PC-3 (cell line): ENCODE data around the gene HPS6. TPM values are rescaled to one million over a fixed set of nuclear protein-coding genes. Genes with fewer than 3 reads are reported as not detected.

ENCODE experiments used
- ATAC-seq: fragments of 200-7000 bp; cut with Tn5 transposase; 2 replicates; pipeline ENCODE4 v1.9.1; 2020; ENCODE audit warnings: mild to moderate bottlenecking, moderate library complexity
- BruUV-seq: library from RNA; stranded (reverse); fragments of 400-500 nt; replicated peaks from 2 replicates; lab custom pipeline; 2021; lab: Mats Ljungman, UMichigan
- CTCF ChIA-PET: fragments of 300-600 bp; sonication (Branson Sonifier 250); formaldehyde crosslinking; loops from one replicate; lab custom pipeline; 2022; ENCODE audit warnings: antibody characterized with exemption; lab: Charles Lee
- POLR2A ChIA-PET: fragments of 300-600 bp; sonication (Branson Sonifier 250); formaldehyde crosslinking; loops from one replicate; lab custom pipeline; 2022; ENCODE audit warnings: antibody characterized with exemption; ENCODE audit not compliant: unreplicated experiment; lab: Charles Lee
- DNase-seq: peaks from one replicate; pipeline ENCODE4 v3.0.0-alpha.2; 2015
- H2AFZ ChIP-seq: fragments of 300-600 bp; sonication (generic); 2 replicates; pipeline ENCODE4 v1.6.0; 2016; ENCODE audit warnings: antibody characterized with exemption, low read length
- H3F3A ChIP-seq: fragments of 300-600 bp; sonication (generic); one replicate; pipeline ENCODE4 v1.6.0; 2017; ENCODE audit warnings: antibody characterized with exemption, low read length, control low read depth, mild to moderate bottlenecking; ENCODE audit not compliant: unreplicated experiment
- H3K27ac ChIP-seq: fragments of 300-600 bp; sonication (generic); 2 replicates; pipeline ENCODE4 v1.5.1; 2016; ENCODE audit warnings: mild to moderate bottlenecking, low read length
- H3K27me3 ChIP-seq: fragments of 300-600 bp; sonication (generic); 2 replicates; pipeline ENCODE4 v1.6.1; 2016; ENCODE audit warnings: low read length, mixed read lengths
- H3K36me3 ChIP-seq: fragments of 300-600 bp; sonication (generic); 2 replicates; pipeline ENCODE4 v1.6.1; 2016; ENCODE audit warnings: low read depth, mixed run types, low read length, mixed read lengths
- H3K4me1 ChIP-seq: fragments of 300-600 bp; sonication (generic); 2 replicates; pipeline ENCODE4 v1.5.1; 2016; ENCODE audit warnings: low read length; ENCODE audit not compliant: insufficient read depth
- H3K4me2 ChIP-seq: fragments of 300-600 bp; sonication (generic); 2 replicates; pipeline ENCODE4 v1.6.0; 2016; ENCODE audit warnings: low read length
- H3K4me3 ChIP-seq: fragments of 300-600 bp; sonication (generic); 2 replicates; pipeline ENCODE4 v1.5.1; 2016; ENCODE audit warnings: mild to moderate bottlenecking, low read length, mixed read lengths
- H3K79me2 ChIP-seq: fragments of 300-600 bp; sonication (generic); 2 replicates; pipeline ENCODE4 v1.6.1; 2017; ENCODE audit warnings: low read length, mixed read lengths
- H3K9ac ChIP-seq: fragments of 300-600 bp; sonication (generic); 2 replicates; pipeline ENCODE4 v1.6.0; 2016; ENCODE audit warnings: mild to moderate bottlenecking, low read length
- H3K9me2 ChIP-seq: fragments of 300-600 bp; sonication (generic); replicated peaks from 2 replicates; pipeline ENCODE4 v1.6.1; 2016; ENCODE audit warnings: mixed run types, low read length, mixed read lengths
- H3K9me3 ChIP-seq: fragments of 300-600 bp; sonication (generic); 2 replicates; pipeline ENCODE4 v1.6.1; 2016; ENCODE audit warnings: low read length, mixed read lengths
- H4K20me1 ChIP-seq: fragments of 300-600 bp; sonication (generic); 2 replicates; pipeline ENCODE4 v1.6.1; 2016; ENCODE audit warnings: low read length, mixed read lengths
- EZH2 ChIP-seq: fragments of 300-600 bp; sonication (generic); IDR thresholded peaks from one replicate; pipeline ENCODE4 v1.6.1; 2017; ENCODE audit warnings: antibody characterized with exemption, mild to moderate bottlenecking, low read length; ENCODE audit not compliant: unreplicated experiment
- EZH2phosphoT487 ChIP-seq: fragments of 300-600 bp; sonication (generic); IDR thresholded peaks from 2 replicates; pipeline ENCODE4 v1.6.1; 2018; ENCODE audit warnings: mild to moderate bottlenecking, antibody characterized with exemption, low read length, borderline replicate concordance
- intact Hi-C: fragments of 100-400 bp; cut with micrococcal nuclease; formaldehyde crosslinking; loops from 2 replicates; pipeline ENCODE4 v1.9.0; 2023
- total RNA-seq: library from RNA; depleted of rRNA; stranded (reverse); fragments of >200 nt; gene quantifications from 2 replicates; pipeline ENCODE4 v1.2.3, GENCODE V29; 2014
- TF ChIP-seq, protein P1 (sequence below): fragments of 300-600 bp; sonication (generic); conservative IDR thresholded peaks from 2 replicates; pipeline ENCODE4 v1.5.1; 2017; ENCODE audit warnings: antibody characterized with exemption, low read depth, mild to moderate bottlenecking, low read length

HPS6 gene
- total RNA-seq, 1 experiment from 2014 or later: 24.0 TPM

DNA sequence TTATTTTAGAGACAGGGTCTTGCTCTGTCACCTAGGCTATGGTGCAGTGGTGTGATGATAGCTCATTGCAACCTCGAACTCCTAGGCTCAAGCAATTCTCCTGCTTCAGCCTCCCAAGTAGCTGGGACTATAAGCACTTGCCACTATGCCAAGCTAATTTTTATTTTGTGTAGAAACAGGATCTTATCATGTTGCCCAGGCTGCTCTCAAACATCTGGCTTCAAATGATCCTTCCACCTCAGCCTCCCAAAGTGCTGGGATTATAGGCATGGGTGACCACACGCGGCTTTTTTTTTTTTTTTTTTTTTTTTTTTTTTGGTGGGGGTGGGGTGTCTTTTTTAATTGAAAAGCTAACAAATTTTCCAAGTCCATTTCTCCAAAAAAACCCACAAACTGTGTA lies 18.4 kb downstream of the HPS6 start:
- Histone ChIP-seq H2AFZ (no peak overlapping the region), H3K4me3 (no peak overlapping the region), H3K27me3 (no peaks in the 10 kb centered on the region), H3K27ac (no peak overlapping the region), H3K9me2 (no peaks in the 10 kb centered on the region), H3K9ac (no peak overlapping the region), H4K20me1 (no peaks in the 10 kb centered on the region), H3K9me3 (no peaks in the 10 kb centered on the region), H3K79me2 (no peaks in the 10 kb centered on the region), H3K4me1 (no peaks in the 10 kb centered on the region), H3K4me2 (no peak overlapping the region), H3K36me3 (no peaks in the 10 kb centered on the region), H3F3A (no peaks in the 10 kb centered on the region)
- CTCF ChIA-PET: interaction anchor here (0.7 kb wide), 1 partner anchor 481 kb away, joined by 8 read pairs; no protein-coding TSS in a partner anchor
- no peak for DNase-seq
- TF ChIP-seq EZH2 (no peak), EZH2phosphoT487 (no peak)
- TF ChIP-seq, protein P1, sequence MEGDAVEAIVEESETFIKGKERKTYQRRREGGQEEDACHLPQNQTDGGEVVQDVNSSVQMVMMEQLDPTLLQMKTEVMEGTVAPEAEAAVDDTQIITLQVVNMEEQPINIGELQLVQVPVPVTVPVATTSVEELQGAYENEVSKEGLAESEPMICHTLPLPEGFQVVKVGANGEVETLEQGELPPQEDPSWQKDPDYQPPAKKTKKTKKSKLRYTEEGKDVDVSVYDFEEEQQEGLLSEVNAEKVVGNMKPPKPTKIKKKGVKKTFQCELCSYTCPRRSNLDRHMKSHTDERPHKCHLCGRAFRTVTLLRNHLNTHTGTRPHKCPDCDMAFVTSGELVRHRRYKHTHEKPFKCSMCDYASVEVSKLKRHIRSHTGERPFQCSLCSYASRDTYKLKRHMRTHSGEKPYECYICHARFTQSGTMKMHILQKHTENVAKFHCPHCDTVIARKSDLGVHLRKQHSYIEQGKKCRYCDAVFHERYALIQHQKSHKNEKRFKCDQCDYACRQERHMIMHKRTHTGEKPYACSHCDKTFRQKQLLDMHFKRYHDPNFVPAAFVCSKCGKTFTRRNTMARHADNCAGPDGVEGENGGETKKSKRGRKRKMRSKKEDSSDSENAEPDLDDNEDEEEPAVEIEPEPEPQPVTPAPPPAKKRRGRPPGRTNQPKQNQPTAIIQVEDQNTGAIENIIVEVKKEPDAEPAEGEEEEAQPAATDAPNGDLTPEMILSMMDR: no peak
- no TSS peak for BruUV-seq
- POLR2A ChIA-PET: no interaction called here
- ATAC-seq: no peak
- intact Hi-C loops: no loop called here

DNA sequence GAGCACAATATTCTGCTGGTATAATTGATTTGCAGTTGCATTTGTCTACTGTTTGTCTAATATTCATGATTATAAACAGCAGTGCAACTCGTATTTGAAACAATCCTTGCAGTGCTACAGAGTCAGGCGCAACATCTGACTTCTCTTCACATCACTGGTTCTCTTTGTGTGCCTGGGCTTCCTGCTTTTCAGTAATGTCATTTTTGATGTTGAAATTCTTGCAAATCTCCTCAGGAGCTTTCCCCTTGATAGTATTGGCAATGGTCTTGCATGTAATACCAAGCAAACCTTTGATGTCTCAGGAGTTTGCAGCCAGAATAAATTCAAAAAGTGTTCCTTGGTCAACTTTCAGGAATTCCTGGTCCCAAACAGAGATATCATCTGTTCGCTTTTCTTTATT lies 20.2 kb downstream of the HPS6 start:
- TF ChIP-seq EZH2: no peak
- no peak for TF ChIP-seq EZH2phosphoT487
- TF ChIP-seq, protein P1: no peak
- H3K4me1 ChIP-seq: no peaks in the 10 kb centered on the region
- H3K9ac ChIP-seq: no peak overlapping the region
- intact Hi-C loops: no loop called here
- ATAC-seq: no peak
- no peaks in the 10 kb centered on the region for H3K27me3 ChIP-seq
- no peak overlapping the region for H2AFZ ChIP-seq
- H3K27ac ChIP-seq: no peak overlapping the region
- CTCF ChIA-PET: no interaction called here
- DNase-seq: no peak
- H3K36me3 ChIP-seq: no peaks in the 10 kb centered on the region
- no peak overlapping the region for H3K4me2 ChIP-seq
- no TSS peak for BruUV-seq
- H3F3A ChIP-seq: no peaks in the 10 kb centered on the region
- no peak overlapping the region for H3K4me3 ChIP-seq
- POLR2A ChIA-PET: no interaction called here
- H4K20me1 ChIP-seq: no peaks in the 10 kb centered on the region
- H3K9me2 ChIP-seq: no peaks in the 10 kb centered on the region
- H3K79me2 ChIP-seq: no peaks in the 10 kb centered on the region
- no peaks in the 10 kb centered on the region for H3K9me3 ChIP-seq

DNA sequence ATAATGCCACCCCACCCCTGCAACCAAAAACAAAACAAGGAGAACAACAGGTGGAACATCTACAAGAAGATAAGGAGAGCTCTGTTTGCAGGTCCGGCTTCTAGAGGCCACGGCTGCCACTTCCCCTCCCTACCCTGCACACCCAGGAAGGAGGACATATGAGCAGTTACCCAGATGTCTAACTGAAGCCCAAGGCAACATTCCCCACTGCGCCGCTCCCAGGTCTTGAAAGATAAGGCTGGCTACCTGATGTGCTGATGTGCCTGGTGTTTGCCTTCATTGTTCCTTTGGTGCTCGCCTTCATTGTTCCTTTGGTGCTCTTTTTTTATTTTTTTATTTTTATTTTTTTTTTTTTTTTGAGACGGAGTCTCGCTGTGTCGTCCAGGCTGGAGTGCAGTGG lies 21.0 kb downstream of the HPS6 start:
- BruUV-seq: no TSS peak
- no peak overlapping the region for H3K4me2 ChIP-seq
- ATAC-seq: no peak
- H3K9me2 ChIP-seq: no peaks in the 10 kb centered on the region
- H3K36me3 ChIP-seq: no peaks in the 10 kb centered on the region
- H3F3A ChIP-seq: no peaks in the 10 kb centered on the region
- H2AFZ ChIP-seq: no peak overlapping the region
- ChIA-PET POLR2A (no interaction called here), CTCF (no interaction called here)
- H3K79me2 ChIP-seq: no peaks in the 10 kb centered on the region
- no peak for DNase-seq
- H4K20me1 ChIP-seq: no peaks in the 10 kb centered on the region
- no peaks in the 10 kb centered on the region for H3K4me1 ChIP-seq
- H3K27me3 ChIP-seq: no peaks in the 10 kb centered on the region
- intact Hi-C loops: no loop called here
- H3K4me3 ChIP-seq: no peak overlapping the region
- no peak overlapping the region for H3K9ac ChIP-seq
- no peak for TF ChIP-seq EZH2phosphoT487
- TF ChIP-seq, protein P1: no peak
- no peak for TF ChIP-seq EZH2
- H3K27ac ChIP-seq: no peak overlapping the region
- no peaks in the 10 kb centered on the region for H3K9me3 ChIP-seq
